HG03280 (cell line): ENCODE results near the gene SIDT1.

Source experiments
- ATAC-seq: cut with Tn5 transposase; IDR thresholded peaks from one replicate; pipeline ENCODE4 v1.9.1; 2021; ENCODE audit warnings: mild to moderate bottlenecking, moderate library complexity; ENCODE audit not compliant: unreplicated experiment

The SIDT1 gene

DNA sequence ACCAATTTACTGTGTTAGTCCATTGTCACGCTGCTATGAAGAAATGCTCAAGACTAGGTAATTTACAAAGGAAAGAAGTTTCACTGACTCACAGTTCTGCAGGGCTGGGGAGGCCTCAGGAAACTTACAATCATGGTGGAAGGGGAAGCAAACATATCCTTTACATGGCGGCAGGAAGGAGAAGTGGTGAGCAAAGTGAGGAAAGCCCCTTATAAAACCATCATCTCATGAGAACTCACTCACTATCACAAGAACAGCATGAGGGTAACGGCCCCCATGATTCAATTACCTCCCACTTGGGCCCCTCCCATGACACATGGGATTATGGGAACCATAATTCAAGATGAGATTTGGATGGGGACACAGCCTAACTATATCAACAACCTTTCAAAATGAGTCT lies 143.9 kb downstream of the SIDT1 start:
- ATAC-seq = no peak

DNA sequence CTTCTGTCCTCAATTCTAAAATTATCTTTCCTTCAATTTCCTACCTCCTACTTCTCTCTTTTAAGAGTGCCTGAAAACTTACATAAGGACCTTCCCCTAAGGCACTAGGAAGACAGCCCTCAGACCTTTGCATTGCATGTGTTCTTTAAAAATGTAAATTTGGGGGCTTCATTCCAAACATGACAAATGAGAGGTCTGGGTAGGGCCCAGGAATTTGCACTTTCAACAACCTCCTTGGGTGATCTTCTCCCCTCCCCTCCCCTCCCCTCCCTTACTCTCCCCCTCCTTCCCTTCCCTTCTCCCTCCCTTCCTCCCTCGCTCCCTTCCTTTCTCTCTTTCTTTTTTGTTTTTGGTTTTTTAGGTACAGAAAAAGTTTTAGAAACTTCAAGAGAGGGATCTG lies 145.4 kb downstream of the SIDT1 start:
- no peak for ATAC-seq

DNA sequence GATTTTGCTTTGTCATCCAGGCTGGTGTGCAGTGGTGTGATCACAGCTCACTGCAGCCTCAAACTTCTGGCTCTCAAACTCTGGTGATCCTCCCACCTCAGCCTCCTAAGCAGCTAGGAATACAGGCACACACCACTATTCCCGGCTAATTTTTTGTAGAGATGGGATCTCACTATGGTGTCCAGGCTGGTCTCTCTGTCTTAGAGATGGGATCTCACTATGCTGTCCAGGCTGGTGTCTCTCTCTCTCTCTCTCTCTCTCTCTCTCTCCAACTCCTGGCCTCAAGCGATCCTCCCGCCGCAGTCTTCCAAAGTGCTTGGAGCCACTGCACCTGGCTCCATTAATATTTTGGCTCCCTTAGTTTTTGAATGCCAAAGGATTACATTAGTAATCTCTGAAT lies 146.4 kb downstream of the SIDT1 start:
- ATAC-seq = no peak
